ENCODE data around the gene ENHO.

ENHO gene

DNA sequence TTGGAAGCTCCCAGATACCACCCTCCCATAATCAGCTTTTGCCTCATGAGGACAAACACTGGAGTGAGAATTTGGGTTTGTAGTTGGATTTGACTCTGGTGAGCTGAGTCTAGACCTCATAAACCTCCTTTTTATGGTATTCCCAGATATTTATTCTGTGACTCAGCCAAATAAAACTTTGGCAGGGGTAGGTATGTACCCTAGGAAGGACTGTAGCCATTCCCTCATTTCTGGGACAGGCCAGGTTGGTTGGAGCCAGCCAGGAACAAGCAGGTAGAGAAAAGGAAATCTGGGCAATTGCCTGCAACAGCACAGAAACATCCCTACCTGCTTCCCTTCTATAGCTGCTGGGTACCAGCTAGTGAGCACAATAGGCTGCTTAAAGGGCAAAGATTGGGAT, 19.4 kb downstream of the ENHO start:
- no peak overlapping the region for H3K27ac ChIP-seq
- peaks cover 3% of the 10 kb centered on the region; the same call in 1 of the 2 replicates for H3K27me3 ChIP-seq (ENCODE audit: insufficient read depth, low read depth)
- H3K4me2 ChIP-seq, result no peak overlapping the region
- H2AFZ ChIP-seq (ENCODE audit: low read depth), result no peak overlapping the region
- H3K4me1 ChIP-seq (ENCODE audit: low read depth, poor library complexity, severe bottlenecking), result no peaks in the 10 kb centered on the region
- H4K20me1 ChIP-seq (ENCODE audit: insufficient read depth), result no peaks in the 10 kb centered on the region
- H3K79me2 ChIP-seq (ENCODE audit: insufficient read depth, low read depth), result no peaks in the 10 kb centered on the region
- H3K36me3 ChIP-seq (ENCODE audit: insufficient read depth), result no peaks in the 10 kb centered on the region
- no peak overlapping the region for H3K9ac ChIP-seq
- TF ChIP-seq, protein P1, sequence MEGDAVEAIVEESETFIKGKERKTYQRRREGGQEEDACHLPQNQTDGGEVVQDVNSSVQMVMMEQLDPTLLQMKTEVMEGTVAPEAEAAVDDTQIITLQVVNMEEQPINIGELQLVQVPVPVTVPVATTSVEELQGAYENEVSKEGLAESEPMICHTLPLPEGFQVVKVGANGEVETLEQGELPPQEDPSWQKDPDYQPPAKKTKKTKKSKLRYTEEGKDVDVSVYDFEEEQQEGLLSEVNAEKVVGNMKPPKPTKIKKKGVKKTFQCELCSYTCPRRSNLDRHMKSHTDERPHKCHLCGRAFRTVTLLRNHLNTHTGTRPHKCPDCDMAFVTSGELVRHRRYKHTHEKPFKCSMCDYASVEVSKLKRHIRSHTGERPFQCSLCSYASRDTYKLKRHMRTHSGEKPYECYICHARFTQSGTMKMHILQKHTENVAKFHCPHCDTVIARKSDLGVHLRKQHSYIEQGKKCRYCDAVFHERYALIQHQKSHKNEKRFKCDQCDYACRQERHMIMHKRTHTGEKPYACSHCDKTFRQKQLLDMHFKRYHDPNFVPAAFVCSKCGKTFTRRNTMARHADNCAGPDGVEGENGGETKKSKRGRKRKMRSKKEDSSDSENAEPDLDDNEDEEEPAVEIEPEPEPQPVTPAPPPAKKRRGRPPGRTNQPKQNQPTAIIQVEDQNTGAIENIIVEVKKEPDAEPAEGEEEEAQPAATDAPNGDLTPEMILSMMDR (conservative IDR thresholded peaks at IDR 0.05; ENCODE audit: low read depth, low read length), result no peak
- no peak overlapping the region for H3K4me3 ChIP-seq (IDR thresholded peaks at IDR 0.05; ENCODE audit: insufficient read depth, low read depth, low read length)

DNA sequence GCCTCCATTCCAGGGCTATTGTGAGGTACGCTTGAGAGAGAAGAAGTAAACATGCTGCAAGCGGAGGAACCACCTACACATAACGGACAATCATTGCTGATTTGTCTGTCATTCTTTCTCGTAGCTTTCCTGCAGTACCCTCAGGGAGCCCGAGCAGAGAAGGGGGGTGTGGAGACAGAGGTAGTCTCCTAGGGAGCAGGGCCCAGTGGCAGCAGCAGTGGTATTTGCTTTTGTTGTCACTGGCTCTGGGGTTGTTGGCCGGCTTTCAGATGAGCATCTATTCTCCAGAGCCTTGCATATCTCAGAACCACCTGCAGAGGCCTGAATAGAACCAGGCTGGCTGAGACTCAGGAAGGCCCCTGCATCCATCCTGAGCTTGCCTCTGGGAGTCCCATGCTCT, 19.9 kb downstream of the ENHO start:
- Histone ChIP-seq H4K20me1 (ENCODE audit: insufficient read depth) (no peaks in the 10 kb centered on the region), H3K4me2 (no peak overlapping the region), H3K79me2 (ENCODE audit: insufficient read depth, low read depth) (no peaks in the 10 kb centered on the region), H3K27ac (no peak overlapping the region), H3K27me3 (ENCODE audit: insufficient read depth, low read depth) (peaks cover 5% of the 10 kb centered on the region; the same call in 1 of the 2 replicates), H3K9ac (no peak overlapping the region), H2AFZ (ENCODE audit: low read depth) (no peak overlapping the region), H3K36me3 (ENCODE audit: insufficient read depth) (no peaks in the 10 kb centered on the region), H3K4me3 (IDR thresholded peaks at IDR 0.05; ENCODE audit: insufficient read depth, low read depth, low read length) (no peak overlapping the region), H3K4me1 (ENCODE audit: low read depth, poor library complexity, severe bottlenecking) (no peaks in the 10 kb centered on the region)
- TF ChIP-seq, protein P1 (conservative IDR thresholded peaks at IDR 0.05; ENCODE audit: low read depth, low read length), result no peak

DNA sequence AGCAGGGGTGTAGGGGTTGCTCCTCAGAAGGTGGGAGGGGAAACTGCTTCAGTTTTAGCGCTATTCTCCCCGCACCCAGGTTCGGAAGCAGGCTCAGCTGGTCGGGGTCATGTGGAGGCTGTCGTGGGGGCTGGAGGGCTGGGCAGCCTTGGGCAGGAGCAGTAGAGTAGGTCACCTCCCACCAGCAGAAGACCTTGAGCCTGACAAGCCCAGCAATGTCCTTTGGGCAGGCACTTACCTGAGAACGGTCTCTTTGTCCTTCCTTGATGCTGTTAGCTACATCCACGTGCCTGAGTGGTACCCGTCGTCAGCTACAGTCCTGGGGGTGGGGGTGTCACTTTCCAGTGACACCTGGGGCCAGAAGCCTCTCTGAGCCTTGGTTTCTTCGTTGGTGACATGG, 20.3 kb downstream of the ENHO start:
- Histone ChIP-seq H3K36me3 (ENCODE audit: insufficient read depth) (no peaks in the 10 kb centered on the region), H3K27me3 (ENCODE audit: insufficient read depth, low read depth) (peaks cover 5% of the 10 kb centered on the region; the same call in 1 of the 2 replicates), H3K79me2 (ENCODE audit: insufficient read depth, low read depth) (no peaks in the 10 kb centered on the region), H3K9ac (no peak overlapping the region), H3K4me1 (ENCODE audit: low read depth, poor library complexity, severe bottlenecking) (no peaks in the 10 kb centered on the region), H4K20me1 (ENCODE audit: insufficient read depth) (no peaks in the 10 kb centered on the region), H2AFZ (ENCODE audit: low read depth) (no peak overlapping the region), H3K27ac (no peak overlapping the region), H3K4me2 (no peak overlapping the region), H3K4me3 (IDR thresholded peaks at IDR 0.05; ENCODE audit: insufficient read depth, low read depth, low read length) (no peak overlapping the region)
- TF ChIP-seq, protein P1 (conservative IDR thresholded peaks at IDR 0.05; ENCODE audit: low read depth, low read length), result no peak

DNA sequence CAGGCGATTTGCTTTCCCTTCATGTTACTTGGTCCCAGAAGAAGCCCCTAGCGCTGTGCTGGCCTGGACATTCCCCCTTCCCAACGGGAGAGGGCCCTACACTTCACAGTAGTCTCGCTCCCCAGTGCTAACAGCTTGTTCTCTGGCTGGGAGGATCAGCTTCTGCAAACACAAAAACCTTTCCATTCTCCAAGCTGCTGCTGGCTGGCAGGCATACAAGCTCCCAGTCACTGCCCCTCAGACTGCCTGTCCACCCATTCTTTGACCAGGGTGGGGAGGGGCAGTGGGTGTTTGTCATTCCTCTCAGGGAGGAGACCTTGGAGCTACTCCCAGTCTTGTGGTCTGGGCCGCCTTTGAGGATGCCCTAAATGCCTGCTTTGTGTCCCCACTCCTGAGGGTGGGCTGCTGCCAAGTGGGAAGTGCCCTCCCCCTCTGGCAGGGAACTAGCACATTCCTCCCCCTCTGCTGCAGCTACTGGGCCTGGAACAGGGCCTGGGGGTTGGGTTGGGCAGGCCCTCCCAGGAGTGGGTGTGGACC, 20.8 kb downstream of the ENHO start:
- Histone ChIP-seq H3K36me3 (ENCODE audit: insufficient read depth) (no peaks in the 10 kb centered on the region), H3K4me3 (IDR thresholded peaks at IDR 0.05; ENCODE audit: insufficient read depth, low read depth, low read length) (no peak overlapping the region), H3K27me3 (ENCODE audit: insufficient read depth, low read depth) (peaks cover 5% of the 10 kb centered on the region; the same call in 1 of the 2 replicates), H3K27ac (no peak overlapping the region), H4K20me1 (ENCODE audit: insufficient read depth) (no peaks in the 10 kb centered on the region), H3K4me1 (ENCODE audit: low read depth, poor library complexity, severe bottlenecking) (no peaks in the 10 kb centered on the region), H3K9ac (no peak overlapping the region), H3K4me2 (no peak overlapping the region), H3K79me2 (ENCODE audit: insufficient read depth, low read depth) (no peaks in the 10 kb centered on the region), H2AFZ (ENCODE audit: low read depth) (no peak overlapping the region)
- TF ChIP-seq, protein P1 (conservative IDR thresholded peaks at IDR 0.05; ENCODE audit: low read depth, low read length), result no peak
